ENCODE measurements around the gene FGD5.

GRCh38 chr3:14801668-14802380 lies 16.9 kb upstream of the FGD5 start:
- TF ChIP-seq, protein P1, sequence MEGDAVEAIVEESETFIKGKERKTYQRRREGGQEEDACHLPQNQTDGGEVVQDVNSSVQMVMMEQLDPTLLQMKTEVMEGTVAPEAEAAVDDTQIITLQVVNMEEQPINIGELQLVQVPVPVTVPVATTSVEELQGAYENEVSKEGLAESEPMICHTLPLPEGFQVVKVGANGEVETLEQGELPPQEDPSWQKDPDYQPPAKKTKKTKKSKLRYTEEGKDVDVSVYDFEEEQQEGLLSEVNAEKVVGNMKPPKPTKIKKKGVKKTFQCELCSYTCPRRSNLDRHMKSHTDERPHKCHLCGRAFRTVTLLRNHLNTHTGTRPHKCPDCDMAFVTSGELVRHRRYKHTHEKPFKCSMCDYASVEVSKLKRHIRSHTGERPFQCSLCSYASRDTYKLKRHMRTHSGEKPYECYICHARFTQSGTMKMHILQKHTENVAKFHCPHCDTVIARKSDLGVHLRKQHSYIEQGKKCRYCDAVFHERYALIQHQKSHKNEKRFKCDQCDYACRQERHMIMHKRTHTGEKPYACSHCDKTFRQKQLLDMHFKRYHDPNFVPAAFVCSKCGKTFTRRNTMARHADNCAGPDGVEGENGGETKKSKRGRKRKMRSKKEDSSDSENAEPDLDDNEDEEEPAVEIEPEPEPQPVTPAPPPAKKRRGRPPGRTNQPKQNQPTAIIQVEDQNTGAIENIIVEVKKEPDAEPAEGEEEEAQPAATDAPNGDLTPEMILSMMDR (IDR thresholded peaks at IDR 0.05; ENCODE audit: low read length), result no peak
- no peak for TF ChIP-seq EZH2 (optimal IDR thresholded peaks at IDR 0.05; ENCODE audit: low read depth, low read length)
